PC-9 (cell line): ENCODE data around the gene CDK5R1. TPM values are rescaled to one million over a fixed set of nuclear protein-coding genes. Genes with fewer than 3 reads are reported as not detected.

Experiments
- BruUV-seq: library from RNA; stranded (reverse); fragments of 400-500 nt; replicated peaks from 2 replicates; lab custom pipeline; 2021; lab: Mats Ljungman, UMichigan
- CTCF ChIA-PET: fragments of 300-600 bp; sonication (Branson Sonifier 250); formaldehyde crosslinking; loops from one replicate; lab custom pipeline; 2022; ENCODE audit warnings: antibody characterized with exemption; lab: Charles Lee
- POLR2A ChIA-PET: fragments of 300-600 bp; sonication (Branson Sonifier 250); formaldehyde crosslinking; loops from one replicate; lab custom pipeline; 2022; ENCODE audit warnings: antibody characterized with exemption; ENCODE audit not compliant: unreplicated experiment; lab: Charles Lee
- DNase-seq, 2 experiments: peaks; one replicate each; pipeline versions ENCODE4 v3.0.0 to v3.0.0-alpha.2; 2015 to 2022; ENCODE audit warnings: mixed read lengths in 1 of 2
- H2AFZ ChIP-seq: fragments of 200-600 bp; sonication (generic); 2 replicates; pipeline ENCODE4 v1.8.1; 2017; ENCODE audit warnings: antibody characterized with exemption
- H3F3A ChIP-seq: fragments of 200-600 bp; sonication (generic); 2 replicates; pipeline ENCODE4 v1.8.1; 2017; ENCODE audit warnings: antibody characterized with exemption, mild to moderate bottlenecking, low read depth; ENCODE audit not compliant: insufficient read depth
- H3K27ac ChIP-seq: fragments of 200-600 bp; sonication (generic); 2 replicates; pipeline ENCODE4 v1.6.1; 2016; ENCODE audit warnings: mixed run types
- H3K27me3 ChIP-seq: fragments of 200-600 bp; sonication (generic); 2 replicates; pipeline ENCODE4 v1.6.1; 2016; ENCODE audit warnings: low read depth, mixed run types; ENCODE audit not compliant: insufficient read depth
- H3K36me3 ChIP-seq: fragments of 200-600 bp; sonication (generic); 2 replicates; pipeline ENCODE4 v1.6.1; 2016; ENCODE audit warnings: low read depth, mixed run types
- H3K4me1 ChIP-seq: fragments of 200-600 bp; sonication (generic); replicated peaks from 2 replicates; pipeline ENCODE4 v1.6.1; 2016; ENCODE audit warnings: mixed run types; ENCODE audit not compliant: insufficient read depth
- H3K4me2 ChIP-seq: fragments of 200-600 bp; sonication (generic); 2 replicates; pipeline ENCODE4 v1.6.1; 2017; ENCODE audit warnings: mixed run types
- H3K4me3 ChIP-seq: fragments of 200-600 bp; sonication (generic); 2 replicates; pipeline ENCODE4 v1.6.1; 2016; ENCODE audit warnings: mixed run types
- H3K79me2 ChIP-seq: fragments of 200-600 bp; sonication (generic); 2 replicates; pipeline ENCODE4 v1.6.1; 2017; ENCODE audit warnings: low read depth, mixed run types
- H3K9me2 ChIP-seq: fragments of 200-600 bp; sonication (generic); 2 replicates; pipeline ENCODE4 v1.8.1; 2017; ENCODE audit warnings: mild to moderate bottlenecking; ENCODE audit not compliant: insufficient read depth
- H3K9me3 ChIP-seq: fragments of 200-600 bp; sonication (generic); 2 replicates; pipeline ENCODE4 v1.8.1; 2016; ENCODE audit warnings: low read depth; ENCODE audit not compliant: insufficient read depth
- H4K20me1 ChIP-seq: fragments of 200-600 bp; sonication (generic); 2 replicates; pipeline ENCODE4 v1.8.1; 2017; ENCODE audit not compliant: insufficient read depth
- EZH2 ChIP-seq: fragments of 200-600 bp; sonication (generic); IDR thresholded peaks from 2 replicates; pipeline ENCODE4 v1.8.0; 2017; ENCODE audit warnings: antibody characterized with exemption, low read depth
- intact Hi-C: fragments of 100-400 bp; cut with micrococcal nuclease; formaldehyde crosslinking; loops from one replicate; pipeline ENCODE4 v1.10.0; 2022; ENCODE audit not compliant: unreplicated experiment
- total RNA-seq: library from RNA; stranded (reverse); gene quantifications from 2 replicates; pipeline ENCODE4 v1.2.3, GENCODE V29; 2021
- TF ChIP-seq, protein P1 (sequence below): fragments of 200-600 bp; sonication (generic); conservative IDR thresholded peaks from 2 replicates; pipeline ENCODE4 v1.6.1; 2017; ENCODE audit warnings: mixed run types, antibody characterized with exemption, mild to moderate bottlenecking, moderate library complexity

Gene CDK5R1
- total RNA-seq, 1 experiment from 2014 or later: 2.1 TPM

DNA sequence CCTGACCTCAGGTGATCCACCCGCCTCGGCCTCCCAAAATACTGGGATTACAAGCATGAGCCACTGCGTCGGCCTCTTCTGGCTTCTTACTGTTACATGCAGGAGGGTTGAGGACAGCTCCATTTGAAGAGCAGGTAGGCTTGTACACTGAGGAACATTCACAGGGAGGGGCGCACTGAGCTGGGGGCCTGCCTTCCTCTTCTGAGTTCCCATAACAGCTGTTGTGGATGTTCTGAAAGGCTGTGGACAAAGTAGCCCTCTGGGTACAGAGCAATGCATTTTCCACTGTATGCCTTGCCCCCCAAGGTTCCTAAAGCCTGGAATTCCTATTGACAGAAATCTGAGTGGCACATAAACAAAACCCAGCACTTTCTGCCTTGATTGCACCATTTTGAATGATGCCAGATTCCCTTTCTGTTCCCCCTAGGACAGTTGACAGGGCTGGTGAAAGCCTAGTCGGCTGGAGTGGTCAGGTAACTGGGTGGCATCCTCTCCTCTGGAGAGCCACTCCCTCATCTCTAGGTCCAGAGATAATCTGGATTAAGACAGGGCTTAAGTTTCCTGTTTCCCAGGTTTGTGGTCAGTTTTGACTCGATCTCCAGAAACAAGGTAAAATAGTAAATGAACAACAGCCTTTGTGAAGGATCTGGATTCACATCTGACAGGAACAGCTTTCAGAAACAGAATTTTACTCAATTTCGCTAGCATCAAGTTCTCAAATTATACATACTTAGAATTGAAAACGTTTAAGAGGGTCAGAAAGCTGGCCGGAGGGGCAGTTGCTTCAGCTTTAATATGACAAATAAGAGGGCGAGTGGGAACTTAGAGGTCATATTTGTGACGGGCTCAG lies 1.3 kb upstream of the CDK5R1 start:
- Histone ChIP-seq H4K20me1 (peaks cover 10% of the 10 kb centered on the region; the same call in 1 of the 2 replicates), H3K4me3 (peak overlapping the region; percentile 49; the same call in 1 of the 2 replicates), H3K9me3 (no peaks in the 10 kb centered on the region), H3K36me3 (peaks cover 7% of the 10 kb centered on the region; the same call in 1 of the 2 replicates), H3K79me2 (no peaks in the 10 kb centered on the region), H3K27me3 (no peaks in the 10 kb centered on the region), H3K4me1 (peaks cover 8% of the 10 kb centered on the region; the same call in 1 of the 2 replicates), H2AFZ (no peak overlapping the region; the same call in 1 of the 2 replicates), H3K9me2 (no peaks in the 10 kb centered on the region), H3K4me2 (peak overlapping the region; percentile 74), H3F3A (peaks cover 46% of the 10 kb centered on the region), H3K27ac (no peak overlapping the region)
- CTCF ChIA-PET: interaction anchor here (0.6 to 0.9 kb wide), 2 partner anchors 24 to 269 kb away, joined by 4 to 6 read pairs; no protein-coding TSS in a partner anchor
- POLR2A ChIA-PET: no interaction called here
- TF ChIP-seq, protein P1, sequence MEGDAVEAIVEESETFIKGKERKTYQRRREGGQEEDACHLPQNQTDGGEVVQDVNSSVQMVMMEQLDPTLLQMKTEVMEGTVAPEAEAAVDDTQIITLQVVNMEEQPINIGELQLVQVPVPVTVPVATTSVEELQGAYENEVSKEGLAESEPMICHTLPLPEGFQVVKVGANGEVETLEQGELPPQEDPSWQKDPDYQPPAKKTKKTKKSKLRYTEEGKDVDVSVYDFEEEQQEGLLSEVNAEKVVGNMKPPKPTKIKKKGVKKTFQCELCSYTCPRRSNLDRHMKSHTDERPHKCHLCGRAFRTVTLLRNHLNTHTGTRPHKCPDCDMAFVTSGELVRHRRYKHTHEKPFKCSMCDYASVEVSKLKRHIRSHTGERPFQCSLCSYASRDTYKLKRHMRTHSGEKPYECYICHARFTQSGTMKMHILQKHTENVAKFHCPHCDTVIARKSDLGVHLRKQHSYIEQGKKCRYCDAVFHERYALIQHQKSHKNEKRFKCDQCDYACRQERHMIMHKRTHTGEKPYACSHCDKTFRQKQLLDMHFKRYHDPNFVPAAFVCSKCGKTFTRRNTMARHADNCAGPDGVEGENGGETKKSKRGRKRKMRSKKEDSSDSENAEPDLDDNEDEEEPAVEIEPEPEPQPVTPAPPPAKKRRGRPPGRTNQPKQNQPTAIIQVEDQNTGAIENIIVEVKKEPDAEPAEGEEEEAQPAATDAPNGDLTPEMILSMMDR: no peak
- TF ChIP-seq EZH2: no peak
- DNase-seq: no peak
- intact Hi-C loops: no loop called here
- BruUV-seq: no TSS peak

DNA sequence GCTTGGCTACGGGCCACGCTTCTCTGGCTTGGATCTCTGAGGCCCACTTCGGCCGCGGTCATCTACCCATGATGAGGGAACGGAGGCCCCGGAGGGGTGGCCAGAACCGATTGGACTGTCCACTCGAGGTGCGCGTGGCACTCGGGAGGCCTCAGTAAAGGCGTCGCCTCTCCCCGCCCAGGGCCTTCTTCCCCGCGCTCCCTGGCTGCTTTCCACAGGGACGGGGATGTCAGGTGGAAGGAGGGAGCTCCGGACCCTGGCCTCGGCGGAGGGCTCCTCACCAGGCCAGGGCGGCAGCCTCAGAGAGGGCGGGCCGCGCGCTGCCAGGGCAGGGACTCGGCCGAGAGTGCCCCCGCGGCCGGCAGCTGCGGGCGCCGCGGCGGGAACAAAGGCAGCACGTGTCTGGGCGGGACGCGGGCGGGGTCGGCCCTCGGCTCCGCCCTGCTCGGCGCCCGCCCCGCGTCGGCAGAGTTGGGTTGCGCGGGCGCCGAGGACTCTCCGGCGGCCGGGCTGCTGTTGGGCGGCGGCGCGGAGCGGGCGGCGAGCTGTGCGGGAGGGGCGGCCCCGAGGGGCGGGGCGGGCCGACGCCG lies 587 bp upstream of the CDK5R1 start:
- ChIA-PET CTCF (interaction anchor here (0.6 to 0.9 kb wide), 2 partner anchors 25 to 479 kb away, joined by 4 to 6 read pairs; partner anchors contain the start of gene LRRC37B), POLR2A (no interaction called here)
- H3K9me3 ChIP-seq: no peaks in the 10 kb centered on the region
- H3K4me2 ChIP-seq: peak overlapping the region; percentile 74
- no peaks in the 10 kb centered on the region for H3K27me3 ChIP-seq
- H4K20me1 ChIP-seq: peaks cover 10% of the 10 kb centered on the region; the same call in 1 of the 2 replicates
- peak in 1 of 2 experiments; percentile 74 for DNase-seq
- H3K9me2 ChIP-seq: no peaks in the 10 kb centered on the region
- intact Hi-C loops: no loop called here
- TF ChIP-seq, protein P1: no peak
- no peak for TF ChIP-seq EZH2
- no peaks in the 10 kb centered on the region for H3K79me2 ChIP-seq
- H3K4me3 ChIP-seq: peak overlapping the region; percentile 49; the same call in 1 of the 2 replicates
- no peak overlapping the region for H3K27ac ChIP-seq
- no TSS peak for BruUV-seq
- peaks cover 7% of the 10 kb centered on the region; the same call in 1 of the 2 replicates for H3K36me3 ChIP-seq
- no peak overlapping the region; the same call in 1 of the 2 replicates for H2AFZ ChIP-seq
- H3F3A ChIP-seq: peaks cover 44% of the 10 kb centered on the region
- peaks cover 8% of the 10 kb centered on the region; the same call in 1 of the 2 replicates for H3K4me1 ChIP-seq

DNA sequence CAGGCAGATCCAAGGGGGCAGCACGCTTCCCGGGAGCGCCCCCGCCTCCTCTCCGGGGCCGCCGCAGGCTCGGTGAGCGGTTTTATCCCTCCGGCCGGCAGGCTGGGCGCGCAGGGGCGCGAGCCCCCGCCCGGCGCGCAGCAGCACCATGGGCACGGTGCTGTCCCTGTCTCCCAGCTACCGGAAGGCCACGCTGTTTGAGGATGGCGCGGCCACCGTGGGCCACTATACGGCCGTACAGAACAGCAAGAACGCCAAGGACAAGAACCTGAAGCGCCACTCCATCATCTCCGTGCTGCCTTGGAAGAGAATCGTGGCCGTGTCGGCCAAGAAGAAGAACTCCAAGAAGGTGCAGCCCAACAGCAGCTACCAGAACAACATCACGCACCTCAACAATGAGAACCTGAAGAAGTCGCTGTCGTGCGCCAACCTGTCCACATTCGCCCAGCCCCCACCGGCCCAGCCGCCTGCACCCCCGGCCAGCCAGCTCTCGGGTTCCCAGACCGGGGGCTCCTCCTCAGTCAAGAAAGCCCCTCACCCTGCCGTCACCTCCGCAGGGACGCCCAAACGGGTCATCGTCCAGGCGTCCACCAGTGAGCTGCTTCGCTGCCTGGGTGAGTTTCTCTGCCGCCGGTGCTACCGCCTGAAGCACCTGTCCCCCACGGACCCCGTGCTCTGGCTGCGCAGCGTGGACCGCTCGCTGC lies 832 bp downstream of the CDK5R1 start:
- POLR2A ChIA-PET: interaction anchor here (0.6 kb wide), 2 partner anchors 44 to 179 kb away, joined by 3 to 8 read pairs; partner anchors contain the start of gene PSMD11
- BruUV-seq: TSS peak; percentile 32
- H3K4me2 ChIP-seq: peak overlapping the region; percentile 98

More for the DNA sequence above, 832 bp downstream of the CDK5R1 start:
- intact Hi-C loops: no loop called here
- peaks cover 3% of the 10 kb centered on the region; the same call in 1 of the 2 replicates for H3K36me3 ChIP-seq
- peaks cover 8% of the 10 kb centered on the region; the same call in 1 of the 2 replicates for H3K4me1 ChIP-seq
- H3K4me3 ChIP-seq: peak overlapping the region; percentile 68; the same call in 1 of the 2 replicates
- DNase-seq: no peak
- H3K27me3 ChIP-seq: no peaks in the 10 kb centered on the region
- TF ChIP-seq, protein P1: no peak
- no peak for TF ChIP-seq EZH2
- H4K20me1 ChIP-seq: peaks cover 4% of the 10 kb centered on the region; the same call in 1 of the 2 replicates
- no peak overlapping the region for H3K27ac ChIP-seq
- H3K79me2 ChIP-seq: no peaks in the 10 kb centered on the region
- CTCF ChIA-PET: interaction anchor here (0.9 kb wide), 1 partner anchor 10 kb away, joined by 5 read pairs; no protein-coding TSS in a partner anchor
- H3K9me3 ChIP-seq: no peaks in the 10 kb centered on the region
- H3K9me2 ChIP-seq: no peaks in the 10 kb centered on the region
- peak overlapping the region; percentile 85 for H2AFZ ChIP-seq
- H3F3A ChIP-seq: peaks cover 37% of the 10 kb centered on the region
